HG02938 (cell line): ENCODE data around the gene NUP98.
"Not testable (repeated sequence)": the region's sequence is repeated elsewhere in the genome, so short reads cannot be mapped to it uniquely, and the experiment has no call there.

Experiments
- ATAC-seq: cut with Tn5 transposase; IDR thresholded peaks from one replicate; pipeline ENCODE4 v1.9.1; 2021; ENCODE audit warnings: mild to moderate bottlenecking, moderate library complexity; ENCODE audit not compliant: unreplicated experiment

NUP98 gene

DNA sequence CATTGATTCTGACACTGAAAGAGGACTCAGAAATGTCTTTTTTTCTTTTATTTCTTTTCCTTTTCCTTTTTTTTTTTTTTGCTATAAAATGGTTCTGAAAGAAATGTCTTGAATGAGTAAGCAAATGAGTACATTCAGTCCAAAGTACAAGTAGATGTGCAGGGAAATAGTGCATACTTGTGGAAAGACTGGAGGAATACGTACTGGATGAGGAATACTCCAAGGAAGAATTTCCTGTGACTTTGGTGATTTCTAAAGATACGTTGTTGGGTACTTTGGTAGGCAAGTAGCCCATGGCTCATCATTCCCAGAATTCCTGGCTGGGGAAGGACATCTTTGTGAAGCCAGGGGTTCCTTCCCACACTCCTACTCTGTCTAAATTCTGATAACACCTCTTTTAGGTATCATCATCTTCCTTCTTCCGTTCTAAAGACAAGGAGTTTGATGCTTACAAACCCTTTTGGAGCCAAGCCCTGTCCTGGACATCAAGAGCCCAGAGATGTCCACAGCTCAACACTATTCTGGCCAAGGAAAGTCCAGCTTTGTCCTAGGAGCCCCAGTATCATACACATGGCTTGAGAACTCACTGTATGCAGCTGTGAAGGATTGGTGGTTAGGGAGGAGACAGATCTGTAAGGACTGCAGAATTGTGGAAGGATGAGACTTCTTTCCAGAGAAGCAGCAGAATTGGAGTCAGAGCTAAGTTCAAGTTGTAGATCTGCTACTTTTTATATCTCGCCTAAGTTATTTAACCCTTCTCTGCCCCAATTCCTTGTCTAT lies 4.8 kb upstream of the NUP98 start:
- no peak for ATAC-seq

DNA sequence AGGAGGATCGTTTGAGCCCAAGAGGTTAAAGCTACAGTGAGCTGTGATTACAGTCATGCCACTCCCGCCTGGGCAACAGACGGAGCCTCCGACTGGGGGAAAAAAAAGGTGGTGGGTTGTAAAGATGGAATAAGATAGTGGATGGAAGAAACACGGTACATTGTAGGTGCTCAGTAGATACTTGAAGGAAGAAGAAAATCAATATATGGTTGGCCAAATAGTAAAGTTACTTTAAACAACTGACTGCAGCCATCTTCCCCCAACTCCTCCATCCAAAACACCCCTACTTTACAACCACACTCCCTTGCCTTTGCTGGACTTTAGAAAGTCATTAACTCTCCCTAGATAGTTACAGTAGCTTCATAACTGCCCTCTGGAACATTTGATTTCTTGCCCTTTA lies 2.5 kb upstream of the NUP98 start:
- no peak for ATAC-seq

DNA sequence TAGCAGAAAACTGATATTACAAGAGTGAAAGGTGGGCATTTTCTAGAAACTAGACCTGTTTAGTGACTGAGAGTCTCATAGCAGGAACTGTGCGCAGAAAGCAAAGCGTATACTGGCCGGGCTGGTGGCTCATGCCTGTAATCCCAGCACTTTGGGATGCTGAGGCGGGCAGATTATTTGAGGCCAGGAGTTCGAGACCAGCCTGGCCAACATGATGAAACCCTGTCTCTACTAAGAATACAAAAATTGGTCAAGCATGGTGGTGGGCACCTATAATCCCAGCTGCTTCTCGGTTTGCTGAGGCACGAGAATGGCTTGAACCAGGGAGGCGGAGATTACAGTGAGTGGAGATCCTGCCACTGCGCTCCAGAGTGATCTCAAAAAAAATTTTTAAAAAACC lies 1.8 kb upstream of the NUP98 start:
- ATAC-seq = no peak

DNA sequence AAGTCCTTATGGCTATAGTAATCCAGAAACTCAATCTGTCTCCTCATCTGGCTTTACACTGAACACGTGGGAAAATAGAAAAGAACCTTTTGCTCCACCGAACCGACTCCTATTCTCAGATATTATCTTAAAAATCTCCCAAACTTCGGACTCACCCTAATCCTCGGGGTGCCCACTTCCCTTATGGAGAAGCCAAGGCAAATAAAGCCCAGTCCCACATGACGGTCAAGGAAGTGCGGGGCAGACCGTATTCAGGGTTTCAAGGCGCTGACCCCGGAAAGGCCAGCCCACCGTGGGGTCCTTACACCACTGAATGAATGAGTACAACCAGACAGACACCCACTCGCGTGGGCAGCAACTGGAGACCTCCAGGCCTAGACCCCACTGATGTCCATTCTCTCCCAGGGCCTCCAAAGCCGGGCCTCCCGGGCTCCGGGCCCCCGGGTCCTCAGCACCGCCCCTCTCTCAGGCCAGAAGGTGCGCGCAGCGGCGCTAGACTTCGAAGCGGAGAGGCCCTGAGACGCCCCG lies 489 bp downstream of the NUP98 start:
- ATAC-seq = peak; percentile 39

- ATAC-seq = no peak
These were observed 1.0 kb downstream of the NUP98 start for GRCh38 chr11:3796346-3796745.

- no peak for ATAC-seq
These were observed 1.4 kb downstream of the NUP98 start for GRCh38 chr11:3796002-3796311.

- ATAC-seq = no peak
These were observed 2.0 kb downstream of the NUP98 start for GRCh38 chr11:3795131-3796001.

DNA sequence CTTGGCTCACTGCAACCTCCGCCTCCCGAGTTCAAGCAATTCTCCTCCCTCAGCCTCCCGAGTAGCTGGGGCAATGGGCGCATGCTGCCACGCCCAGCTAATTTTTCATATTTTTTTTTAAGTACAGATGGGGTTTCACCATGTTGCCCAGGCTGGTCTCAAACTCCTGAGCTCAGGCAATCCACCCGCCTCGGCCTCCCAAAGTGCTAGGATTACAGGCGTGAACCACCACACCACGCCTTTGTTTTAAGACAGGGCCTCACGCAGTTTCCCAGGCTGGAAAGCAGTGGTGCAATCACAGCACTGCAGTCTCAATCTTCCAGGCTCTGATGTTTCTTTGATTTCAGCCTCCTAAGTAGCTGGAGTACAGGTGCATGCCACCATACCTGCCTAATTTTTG lies 3.0 kb downstream of the NUP98 start:
- ATAC-seq = not testable (repeated sequence)

DNA sequence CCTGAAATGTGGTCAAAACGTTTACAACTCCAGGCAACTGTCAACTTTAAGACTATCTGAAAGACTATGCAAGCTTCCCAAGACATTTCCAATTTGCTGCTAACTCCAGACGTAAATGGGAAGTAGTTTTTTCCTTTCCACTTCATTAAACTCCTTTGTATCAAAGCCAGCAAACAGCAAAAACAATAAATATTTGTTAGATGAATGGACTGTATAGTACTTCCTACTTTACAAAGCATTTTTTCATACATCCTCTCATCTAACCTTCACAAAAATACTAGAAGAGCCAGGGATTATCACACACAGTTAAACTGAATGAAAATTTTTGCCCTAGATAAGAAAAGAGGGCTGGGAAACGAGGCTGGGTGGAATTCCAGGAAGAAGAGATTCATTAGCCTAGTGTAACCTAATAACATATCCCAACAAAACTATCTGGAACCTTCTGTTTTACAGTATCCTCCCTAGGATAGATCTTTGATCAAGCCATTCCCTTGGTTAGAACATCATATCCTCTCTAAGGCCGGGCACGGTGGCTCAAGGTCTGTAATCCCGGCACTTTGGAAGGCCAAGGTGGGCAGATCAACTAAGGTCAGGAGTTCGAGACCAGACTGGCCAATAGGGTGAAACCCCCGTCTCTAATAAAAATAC lies 10.4 kb downstream of the NUP98 start:
- ATAC-seq = no peak

DNA sequence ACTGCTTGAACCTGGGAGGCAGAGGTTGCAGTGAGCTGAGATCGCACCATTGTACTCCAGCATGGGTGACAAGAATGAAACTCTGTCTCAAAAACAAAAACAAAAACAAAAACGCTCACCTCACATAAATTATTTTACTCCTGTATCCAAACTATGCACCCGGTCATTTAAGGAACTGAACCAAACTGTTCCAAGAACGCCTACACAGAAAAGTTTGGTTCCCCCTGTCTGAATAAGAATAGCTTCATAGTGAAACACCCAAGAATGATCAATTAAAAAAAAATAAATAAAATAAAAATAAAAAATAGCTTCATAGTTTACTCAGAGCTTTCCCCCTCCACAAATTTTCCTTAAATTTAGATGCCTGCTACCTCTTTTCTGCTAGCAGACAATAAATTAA lies 13.7 kb downstream of the NUP98 start:
- ATAC-seq = no peak

DNA sequence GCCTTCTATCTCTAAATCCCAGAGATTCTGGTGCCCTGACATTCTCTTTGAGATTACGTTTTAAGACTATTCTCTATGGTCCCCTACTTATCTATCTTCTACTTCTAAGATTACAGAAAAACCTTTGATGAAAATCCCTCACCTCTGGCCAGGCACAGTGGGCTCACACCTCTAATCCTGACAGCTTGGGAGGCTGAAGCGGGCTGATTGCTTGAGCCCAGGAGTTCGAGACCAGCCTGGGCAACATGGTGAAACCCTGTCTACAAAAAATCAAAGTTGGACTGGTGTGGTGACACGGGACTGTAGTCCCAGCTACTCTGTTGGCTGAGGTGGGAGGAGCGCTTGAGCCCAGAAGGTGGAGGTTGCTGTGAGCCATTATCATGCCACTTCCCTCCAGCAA lies 14.4 kb downstream of the NUP98 start:
- ATAC-seq = no peak

DNA sequence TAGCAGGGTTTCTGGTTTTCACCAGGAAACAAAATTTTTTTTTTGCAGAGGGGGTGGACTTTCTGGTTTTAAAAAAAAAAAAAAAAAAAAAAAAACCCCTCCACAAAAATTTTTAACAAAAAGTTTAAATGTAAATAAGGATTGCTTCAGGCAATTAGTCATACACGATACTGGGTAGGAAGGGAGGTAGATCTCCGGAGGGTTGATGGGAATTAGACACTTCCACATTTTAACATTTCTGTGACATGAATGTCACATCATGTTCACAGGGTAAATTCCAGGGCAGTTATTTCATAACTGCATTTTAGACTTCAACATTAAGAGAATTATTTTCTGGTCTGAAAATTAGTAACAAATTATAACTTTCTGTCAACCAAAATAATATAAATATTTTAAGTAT lies 15.9 kb downstream of the NUP98 start:
- no peak for ATAC-seq

- no peak for ATAC-seq
These were observed 21.5 kb downstream of the NUP98 start for GRCh38 chr11:3775736-3776406.

GRCh38 chr11:3773180-3773579 lies 24.2 kb downstream of the NUP98 start:
- no peak for ATAC-seq

DNA sequence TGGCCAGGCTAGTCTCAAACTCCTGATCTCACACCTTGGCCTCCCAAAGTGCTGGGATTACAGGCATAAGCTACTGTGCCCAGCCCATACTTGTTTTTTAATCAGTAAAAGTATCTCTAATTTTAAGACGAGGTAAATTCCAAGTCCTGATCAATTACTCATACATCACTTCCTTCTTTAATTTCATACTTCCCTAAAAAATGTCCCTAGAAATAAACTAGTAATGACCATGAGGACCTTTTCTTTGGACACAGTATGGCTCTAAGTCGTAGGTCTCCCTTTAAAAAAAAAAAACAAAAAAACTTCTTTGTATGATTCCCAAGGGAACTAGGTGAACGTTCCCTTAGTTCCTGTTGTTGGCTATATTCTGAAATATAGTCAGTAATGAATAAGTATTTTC lies 29.8 kb downstream of the NUP98 start:
- ATAC-seq = no peak

DNA sequence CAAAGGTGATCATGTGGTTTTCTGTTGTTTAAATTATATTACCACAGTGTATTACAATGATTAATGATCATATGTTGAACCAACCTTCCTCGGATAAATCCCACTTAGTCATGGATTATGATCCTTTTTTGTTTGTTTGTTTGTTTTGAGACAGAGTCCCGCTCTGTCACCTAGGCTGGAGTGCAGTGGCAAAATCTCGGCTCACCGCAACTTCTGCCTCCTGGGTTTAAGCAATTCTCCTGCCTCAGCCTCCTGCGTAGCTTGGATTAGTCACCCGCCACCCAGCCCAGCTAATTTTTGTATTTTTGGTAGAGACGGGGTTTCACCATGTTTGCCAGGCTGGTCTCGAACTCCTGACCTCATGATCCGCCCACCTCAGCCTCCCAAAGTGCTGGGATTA lies 30.5 kb downstream of the NUP98 start:
- not testable (repeated sequence) for ATAC-seq

DNA sequence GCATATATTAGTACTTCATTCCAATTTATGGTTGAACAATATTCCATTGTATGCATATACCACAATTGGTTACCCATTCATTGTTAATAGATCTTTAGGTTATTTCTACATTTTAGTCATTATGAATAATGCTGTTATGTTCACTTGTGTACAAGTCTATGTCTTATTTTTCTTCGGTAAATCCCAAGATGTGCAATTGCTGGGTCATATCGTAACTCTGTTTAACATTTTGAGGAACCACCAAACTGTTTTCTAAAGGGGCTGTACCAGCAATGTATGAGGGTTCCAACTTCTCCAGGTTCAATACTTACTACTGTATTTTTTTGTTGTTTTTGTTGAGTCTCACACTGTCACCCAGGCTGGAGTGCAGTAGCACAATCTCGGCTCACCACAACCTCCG lies 33.1 kb downstream of the NUP98 start:
- ATAC-seq = no peak

DNA sequence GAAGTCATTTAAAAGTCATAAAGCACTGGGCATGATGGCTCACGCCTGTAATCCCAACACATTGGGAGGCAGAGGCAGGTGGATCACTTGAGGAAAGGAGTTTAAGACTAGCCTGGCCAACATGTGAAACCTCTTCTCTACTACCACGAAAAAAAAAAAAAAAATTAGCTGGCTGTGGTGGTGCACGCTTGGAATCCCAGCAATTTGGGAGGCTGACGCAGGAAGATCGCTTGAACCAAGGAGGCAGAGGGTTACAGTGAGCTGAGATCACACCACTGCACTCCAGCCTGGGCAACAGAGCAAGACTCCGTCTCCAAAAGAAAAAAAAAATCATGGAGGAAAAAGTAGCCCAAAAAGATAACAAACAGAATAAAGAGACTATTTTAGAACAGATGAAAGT lies 42.2 kb downstream of the NUP98 start:
- ATAC-seq = no peak

DNA sequence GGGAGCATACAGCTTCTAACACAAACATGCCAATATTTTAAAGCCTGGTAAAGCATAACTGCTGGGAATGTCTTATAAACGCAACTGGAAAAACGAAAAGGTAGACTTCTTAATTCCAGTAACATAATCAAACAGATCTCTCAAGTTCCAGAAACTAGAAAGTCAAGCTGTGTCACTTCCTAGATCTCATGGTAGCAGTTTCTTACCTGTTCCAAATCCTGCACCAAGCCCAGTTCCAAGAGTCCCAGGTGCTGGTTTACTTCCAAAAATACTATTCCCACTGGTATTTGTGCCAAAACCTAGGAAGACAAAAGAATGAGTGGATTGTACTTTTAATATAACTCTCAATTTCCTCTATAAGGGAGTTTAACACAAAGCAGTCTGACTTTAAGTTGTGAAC lies 44.2 kb downstream of the NUP98 start:
- ATAC-seq = no peak

GRCh38 chr11:3747704-3748103 lies 49.6 kb downstream of the NUP98 start:
- no peak for ATAC-seq

DNA sequence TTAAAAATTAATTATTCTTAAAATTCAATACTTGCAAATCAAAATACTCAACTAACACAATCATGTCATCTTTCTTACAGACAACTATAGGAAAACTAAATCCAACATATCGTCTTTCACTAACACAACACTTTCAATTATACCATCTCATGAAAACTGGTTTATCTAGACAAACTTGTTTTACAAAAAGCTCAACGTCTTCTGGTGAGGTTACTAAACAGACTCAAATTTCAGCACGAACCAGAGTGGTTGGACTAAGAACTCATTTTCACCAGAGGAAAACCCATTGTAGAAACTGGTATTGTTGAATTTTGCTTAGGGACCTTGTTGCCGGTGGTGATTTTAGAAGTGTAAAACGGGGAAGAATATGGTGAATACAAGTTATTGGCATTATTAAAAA lies 52.2 kb downstream of the NUP98 start:
- no peak for ATAC-seq
